Fibroblast of skin of right biceps (primary cell): ENCODE measurements around the gene PIGU.
"Not testable (repeated sequence)": the region's sequence is repeated elsewhere in the genome, so short reads cannot be mapped to it uniquely, and the experiment has no call there.

Experiments used
- DNase-seq: peaks from one replicate; pipeline ENCODE4 v3.0.0-alpha.2; 2013

Gene PIGU

DNA sequence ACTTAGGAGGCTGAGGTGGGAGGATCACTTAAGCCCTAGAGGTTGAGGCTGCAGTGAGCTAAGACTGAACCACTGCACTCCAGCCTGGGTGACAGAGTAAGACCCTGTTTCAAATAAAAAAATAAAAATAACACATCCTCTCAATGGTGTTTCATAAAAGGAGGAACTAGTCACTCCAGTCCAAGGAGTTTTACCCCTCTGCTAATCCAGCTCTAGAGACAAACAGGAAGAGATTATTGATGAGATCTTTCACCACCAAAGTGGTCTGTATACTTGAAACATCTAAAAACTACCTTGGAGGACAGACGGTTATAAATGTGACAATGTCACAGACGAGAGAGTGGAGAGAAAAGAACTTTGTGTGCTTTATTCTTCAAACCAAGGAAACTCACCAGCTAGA lies 58.2 kb downstream of the PIGU start:
- DNase-seq = no peak

DNA sequence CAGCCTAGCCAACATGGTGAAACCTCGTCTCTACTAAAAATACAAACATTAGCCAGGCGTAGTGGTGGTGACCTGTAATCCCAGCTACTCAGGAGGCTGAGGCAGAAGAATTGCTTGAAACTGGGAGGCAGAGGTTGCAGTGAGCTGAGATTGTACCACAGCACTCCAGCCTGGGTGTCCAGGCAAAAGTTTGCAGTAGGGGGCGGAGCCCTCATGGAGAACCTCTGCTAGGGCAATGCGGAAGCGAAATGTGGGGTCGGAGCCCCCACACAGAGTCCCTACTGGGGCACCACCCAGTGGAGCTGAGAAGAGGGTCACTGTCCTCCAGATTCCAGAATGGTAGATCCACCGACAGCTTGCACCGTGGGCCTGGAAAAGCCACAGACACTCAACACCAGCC lies 60.0 kb downstream of the PIGU start:
- not testable (repeated sequence) for DNase-seq

DNA sequence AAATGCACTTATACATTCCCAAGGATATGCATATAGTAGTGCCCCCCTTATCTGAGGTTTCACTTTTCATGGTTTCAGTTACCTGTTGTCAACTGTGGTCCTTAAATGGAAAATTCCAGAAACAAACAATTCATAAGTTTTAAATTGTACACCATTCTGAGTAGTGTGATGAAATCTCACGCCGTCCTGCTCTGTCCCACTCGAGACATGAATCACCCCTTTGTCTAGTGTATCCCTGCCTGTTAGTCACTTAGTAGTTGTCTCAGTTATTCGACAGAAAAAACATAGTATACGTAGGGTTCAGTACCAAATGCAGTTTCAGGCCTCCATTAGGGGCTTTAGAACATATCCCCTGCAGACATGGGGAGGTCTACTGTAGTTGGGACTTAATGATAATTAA lies 61.4 kb downstream of the PIGU start:
- DNase-seq = peak; percentile 18

DNA sequence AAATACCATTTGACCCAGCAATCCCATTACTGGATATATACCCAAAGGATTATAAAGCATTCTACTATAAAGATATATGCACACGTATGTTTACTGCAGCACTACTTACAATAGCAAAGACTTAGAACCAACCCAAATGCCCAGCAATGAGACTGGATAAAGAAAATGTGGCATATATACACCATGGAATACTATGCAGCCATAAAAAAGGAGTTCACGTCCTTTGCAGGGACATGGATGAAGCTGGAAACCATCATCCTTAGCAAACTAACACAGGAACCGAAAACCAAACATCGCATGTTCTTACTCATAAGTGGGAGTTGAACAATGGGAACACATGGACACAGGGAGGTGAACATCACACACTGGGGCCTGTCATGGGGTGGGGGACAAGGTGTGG lies 64.9 kb downstream of the PIGU start:
- DNase-seq = not testable (repeated sequence)

DNA sequence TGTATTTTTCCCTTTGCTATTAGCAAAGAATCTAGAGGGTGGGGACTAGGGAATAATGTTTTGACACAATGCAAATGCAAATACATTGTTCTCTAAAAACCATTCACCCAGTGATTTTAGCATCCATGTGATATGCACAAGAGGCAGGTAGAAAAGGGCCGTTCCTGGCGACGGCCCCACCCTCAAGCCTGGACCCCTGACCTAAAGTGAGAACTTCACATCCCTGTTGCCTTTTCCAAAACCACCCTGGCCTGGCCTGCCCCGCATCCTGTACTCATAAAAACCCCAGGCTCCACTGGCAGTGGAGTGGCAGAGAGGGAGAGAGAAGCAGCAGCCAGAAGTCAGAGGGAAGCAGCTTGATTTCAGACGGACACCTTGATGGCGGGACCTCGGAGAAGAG lies 69.8 kb downstream of the PIGU start:
- DNase-seq = no peak

DNA sequence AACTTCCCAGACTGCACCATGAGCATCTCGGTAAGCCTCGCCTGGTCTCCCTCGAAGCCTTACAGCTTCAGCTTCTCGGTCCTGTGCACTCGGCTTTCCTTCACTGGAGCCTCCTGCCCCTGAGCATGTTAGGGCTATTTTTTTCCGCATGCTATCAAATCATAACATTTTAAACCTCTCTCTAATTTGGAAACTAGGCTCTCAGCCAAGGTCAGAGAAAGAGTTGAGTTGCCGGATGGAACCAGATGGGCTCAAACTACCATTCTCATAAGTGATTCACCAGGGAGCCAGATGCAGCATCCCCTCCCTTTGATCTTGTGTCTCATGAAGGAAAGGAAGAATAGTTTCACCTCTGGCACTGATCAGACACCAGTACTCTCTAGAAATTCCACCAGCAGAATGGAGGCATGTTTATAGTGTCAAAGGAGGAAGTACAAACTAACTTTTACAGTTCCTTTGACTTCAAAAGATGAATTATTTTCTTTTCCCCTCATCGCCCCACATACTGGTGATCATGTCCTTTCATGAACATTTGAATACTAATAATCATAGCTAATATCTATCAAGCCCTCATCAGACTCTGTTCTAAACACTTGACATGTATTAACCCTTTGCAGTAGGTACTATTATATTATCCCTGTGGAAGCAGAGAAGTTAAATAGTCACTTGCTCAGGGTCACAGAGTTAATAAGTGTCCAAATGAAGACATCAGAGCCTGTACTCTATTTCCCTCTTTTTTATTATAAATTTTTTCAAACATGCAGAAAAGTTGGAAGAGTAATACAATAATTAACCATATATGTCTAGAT lies 71.7 kb downstream of the PIGU start:
- peak; percentile 64 for DNase-seq

DNA sequence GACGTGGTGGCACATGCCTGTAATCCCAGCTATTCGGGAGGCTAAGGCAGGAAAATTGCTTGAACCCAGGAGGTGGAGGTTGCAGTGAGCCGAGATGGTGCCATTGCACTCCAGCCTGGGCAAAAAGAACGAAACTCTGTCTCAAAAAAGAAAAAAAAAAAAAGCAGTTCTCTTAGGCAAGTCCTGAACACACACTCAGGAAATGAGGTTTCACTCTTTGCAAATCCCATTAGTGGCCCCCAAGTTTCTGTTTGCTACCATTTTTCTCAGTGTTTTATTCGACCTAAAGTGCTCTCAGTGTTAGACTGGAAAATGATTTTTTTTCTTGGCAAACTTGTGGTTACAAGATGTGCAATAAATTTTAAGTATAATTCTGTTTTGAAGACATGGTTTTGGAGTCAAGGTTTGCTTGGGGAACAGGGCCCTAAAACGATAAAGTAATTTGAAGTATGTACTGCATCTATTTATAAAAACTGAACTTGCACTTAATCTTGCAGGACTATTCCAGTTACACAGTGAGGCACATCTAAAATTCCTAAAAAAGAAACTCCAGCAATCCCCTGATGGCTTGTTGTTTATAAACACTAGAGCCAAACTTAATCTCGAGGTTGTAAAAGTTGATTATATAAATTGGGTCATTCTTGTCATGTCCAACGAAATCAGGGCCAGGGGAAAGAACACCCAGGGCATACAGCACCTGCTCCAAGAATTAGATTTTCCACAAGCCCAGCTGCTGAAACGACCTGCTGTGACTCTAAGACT lies 75.8 kb downstream of the PIGU start:
- DNase-seq = no peak

DNA sequence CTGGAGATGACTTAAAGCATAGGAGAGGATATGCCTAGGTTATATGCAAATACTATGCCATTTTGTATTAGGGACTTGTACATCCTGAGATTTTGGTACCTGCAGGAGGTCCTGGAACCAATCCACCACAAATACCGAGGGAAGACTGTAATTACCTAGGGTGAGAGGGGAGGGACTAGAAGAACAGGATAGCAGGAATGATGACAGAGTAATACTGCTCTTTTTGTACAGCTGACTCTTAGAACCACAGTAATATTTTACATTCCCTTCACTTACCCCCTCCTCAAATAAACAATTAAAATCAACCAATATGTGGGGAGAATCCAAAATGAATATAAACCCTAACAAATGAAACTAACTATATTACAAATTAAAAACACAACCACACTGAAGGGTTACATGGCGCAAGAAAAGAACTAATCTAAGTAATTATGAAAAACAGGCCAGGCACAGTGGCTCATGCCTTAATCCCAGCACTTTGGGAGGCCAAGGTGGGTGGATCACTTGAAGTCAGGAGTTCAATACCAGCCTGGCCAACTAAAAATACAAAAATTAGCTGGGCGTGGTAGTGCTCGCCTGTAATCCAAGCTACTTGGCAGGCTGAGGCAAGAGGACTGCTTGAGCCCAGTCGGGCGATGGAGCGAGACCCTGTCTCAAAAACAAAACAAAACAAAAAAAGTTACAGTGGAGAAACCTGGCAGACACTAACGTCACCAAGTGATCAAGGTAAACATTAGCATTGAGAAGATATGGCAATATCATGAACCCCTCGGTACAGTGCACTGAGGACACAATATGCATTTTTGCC lies 81.3 kb downstream of the PIGU start:
- DNase-seq = no peak

DNA sequence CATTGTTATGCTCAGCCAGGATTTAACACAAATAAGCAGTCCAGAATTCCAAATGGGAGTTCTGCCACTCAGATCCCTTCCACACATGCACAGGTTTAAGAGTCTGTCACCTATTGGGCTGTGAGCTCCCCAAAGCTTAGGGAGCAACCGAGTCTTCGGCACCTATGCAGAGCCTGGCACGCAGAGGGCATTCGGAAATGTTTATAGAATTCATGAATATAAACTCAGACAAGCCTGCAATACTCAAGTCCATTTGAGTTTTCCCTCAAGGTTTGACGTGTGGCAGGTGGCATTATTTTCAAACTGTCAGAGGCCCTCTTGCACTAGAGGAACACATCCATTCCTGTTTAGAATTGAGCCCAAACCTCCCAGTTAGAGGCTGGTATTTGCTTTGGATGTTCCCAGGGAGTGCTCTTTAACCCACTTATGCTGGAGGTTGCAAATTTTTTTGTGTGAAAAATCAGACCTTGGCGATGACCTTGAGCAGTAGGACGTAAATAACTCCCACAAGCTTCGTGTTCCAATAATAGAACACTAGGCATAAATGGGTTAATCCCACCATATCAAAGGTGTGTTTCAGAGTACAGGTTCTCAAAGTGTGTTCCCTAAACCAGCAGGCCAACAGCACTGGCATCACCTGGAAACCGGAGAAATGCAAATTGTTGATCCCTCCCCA lies 90.3 kb downstream of the PIGU start:
- no peak for DNase-seq

DNA sequence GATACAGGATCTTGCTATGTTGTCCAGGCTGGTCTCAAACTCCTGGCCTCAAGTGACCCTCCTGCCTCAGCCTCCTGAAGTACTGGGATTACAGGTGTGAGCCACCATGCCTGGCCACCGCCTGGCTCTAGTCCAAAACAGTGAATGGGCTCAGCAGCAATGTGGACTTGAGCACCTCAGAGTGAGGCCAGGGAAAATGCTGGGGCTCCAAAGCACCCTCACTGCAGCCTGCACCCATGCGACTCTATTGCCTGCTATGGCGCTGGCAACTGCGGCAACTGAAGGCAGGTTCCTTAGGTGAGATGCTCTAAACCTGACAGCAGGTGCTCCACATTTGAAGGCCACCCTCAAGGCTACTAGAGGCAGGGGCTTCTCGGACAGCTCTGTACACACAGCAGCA lies 91.9 kb downstream of the PIGU start:
- no peak for DNase-seq

DNA sequence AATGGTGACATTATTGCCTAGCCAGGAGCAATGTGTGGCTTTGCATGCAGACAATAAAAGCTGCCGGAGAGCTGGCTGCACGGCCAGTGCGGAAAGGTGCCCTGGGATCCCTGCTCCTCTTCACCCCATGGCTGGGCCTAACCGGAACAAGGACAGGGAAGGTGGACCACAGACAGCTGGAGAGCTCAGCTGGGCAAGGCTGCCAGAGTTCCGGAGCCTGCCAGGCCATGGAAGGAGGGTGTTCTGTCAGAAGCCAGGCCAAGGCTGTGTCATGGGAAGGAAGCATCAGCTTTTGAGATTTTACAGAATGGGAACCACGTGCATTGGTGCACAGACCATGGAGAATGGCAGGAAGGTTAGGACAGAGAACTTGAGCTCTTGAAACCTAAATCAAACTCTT lies 93.3 kb downstream of the PIGU start:
- DNase-seq = no peak

DNA sequence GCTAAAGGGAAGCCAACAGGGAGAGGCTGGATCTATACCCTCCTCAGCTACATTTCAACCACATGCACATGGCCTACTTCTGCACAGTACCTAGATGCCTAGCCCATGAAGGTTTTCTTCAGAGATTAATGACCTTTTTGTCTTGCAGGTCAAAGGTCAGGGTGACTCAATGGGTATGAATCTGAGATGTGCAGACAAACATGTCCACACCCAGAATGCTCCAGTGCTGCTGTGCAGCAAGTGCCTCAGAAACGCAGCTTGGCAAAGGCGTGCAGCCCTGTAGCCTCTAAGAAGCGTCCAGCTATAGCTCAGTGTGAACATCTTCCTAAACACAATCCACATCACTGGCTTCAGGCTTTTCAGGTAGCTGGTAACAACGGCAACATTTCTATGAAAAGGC lies 94.0 kb downstream of the PIGU start:
- DNase-seq = no peak

DNA sequence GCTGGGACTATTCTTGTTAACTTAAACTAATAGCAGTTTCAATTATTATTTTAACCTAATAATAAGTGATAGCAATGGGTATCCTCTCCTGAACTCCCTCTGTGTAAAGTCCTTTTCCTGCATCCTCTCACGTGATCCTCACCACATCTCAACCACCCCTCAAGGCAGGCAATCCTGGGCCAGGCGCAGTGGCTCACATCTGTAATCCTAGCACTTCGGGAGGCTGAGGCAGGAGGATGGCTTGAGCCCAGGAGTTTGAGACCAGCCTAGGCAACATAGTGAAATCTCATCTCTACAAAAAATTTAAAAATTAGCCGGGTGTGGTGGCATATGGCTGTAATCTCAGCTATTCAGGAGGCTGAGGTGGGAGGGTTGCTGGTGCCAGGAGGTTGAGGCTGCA lies 94.7 kb downstream of the PIGU start:
- DNase-seq = no peak

DNA sequence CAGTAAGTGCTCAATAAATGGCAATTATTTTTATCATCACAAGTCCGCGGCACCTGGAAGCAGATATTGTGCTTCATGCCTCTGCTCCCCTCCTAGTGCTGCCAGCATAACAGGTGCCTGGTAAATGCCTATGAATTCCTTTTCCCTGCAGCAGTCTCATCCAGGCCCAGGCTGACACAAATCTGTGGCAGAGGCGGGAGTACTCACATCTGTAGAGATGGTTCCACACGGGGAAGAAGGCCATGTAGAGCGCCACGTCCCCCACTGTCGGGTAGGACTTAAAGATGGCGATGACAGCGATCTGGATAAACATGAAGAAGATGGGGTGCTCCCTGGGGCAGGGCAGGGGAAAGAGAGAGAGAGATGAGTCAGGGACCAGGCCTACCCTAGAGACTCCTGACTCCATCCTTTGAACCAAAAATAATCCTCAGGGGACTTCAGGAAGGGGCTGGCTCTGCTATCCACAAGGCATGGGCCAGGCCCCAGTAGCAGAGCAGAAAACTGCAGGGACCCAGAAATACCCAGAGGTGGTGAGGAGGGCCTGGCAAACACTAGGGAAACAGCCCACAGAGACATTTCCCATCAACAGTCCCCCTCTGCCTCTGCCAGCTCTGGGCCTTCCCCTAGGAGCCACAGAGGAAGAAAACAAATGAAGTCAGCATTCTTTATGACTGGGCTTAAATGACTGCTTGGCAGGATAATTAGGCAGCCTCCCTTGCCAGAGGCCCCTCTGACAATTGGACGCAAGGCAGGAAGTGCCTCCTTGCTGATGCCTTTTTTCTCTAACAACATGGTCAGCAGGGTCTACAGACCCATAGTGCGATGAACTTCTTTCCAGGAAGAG lies 95.3 kb downstream of the PIGU start:
- DNase-seq = peak; percentile 62

DNA sequence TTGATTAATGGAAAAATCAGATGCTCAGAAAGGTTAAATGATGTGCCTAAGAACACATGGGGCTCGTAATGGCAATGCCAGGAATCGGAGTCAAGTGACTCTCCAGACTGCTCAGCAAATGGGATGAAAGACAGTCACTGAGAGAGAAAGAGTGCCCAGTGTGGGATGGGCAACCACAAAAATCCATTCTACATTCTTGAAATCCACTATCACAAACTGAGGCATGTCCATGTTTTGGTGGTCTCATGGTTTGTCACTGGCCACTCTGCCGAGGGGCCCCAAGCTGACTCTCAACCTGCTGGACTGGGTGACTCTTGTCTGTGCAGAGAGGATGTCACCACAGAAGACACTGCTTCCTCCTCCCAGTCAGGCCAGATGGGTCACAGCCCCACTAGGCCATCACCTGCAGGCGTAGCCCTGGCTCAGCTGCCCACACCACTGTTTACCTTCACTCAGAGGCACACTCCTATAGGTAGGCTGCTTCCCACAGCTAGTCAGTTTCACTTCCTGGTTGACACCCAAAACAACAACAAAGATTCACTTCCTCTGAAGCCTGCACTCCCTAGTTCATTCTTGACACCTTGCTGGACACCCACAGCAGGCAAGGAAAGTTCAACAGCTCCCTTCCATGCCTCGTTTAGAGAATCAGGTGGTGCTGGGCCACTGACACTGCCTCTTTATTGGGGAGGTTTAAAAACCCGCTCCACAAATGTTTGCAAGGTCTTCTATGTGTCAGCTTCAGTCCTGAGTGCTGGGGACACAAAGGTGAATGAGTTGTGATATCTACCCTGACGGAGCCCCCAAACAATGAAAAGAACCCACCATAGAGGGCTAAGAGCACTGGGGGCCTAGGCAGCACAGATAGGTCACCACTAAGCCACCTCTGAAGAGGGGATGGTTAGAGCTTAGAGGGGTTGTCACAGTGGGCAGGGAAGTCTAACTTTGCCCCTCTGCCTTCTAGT lies 96.6 kb downstream of the PIGU start:
- no peak for DNase-seq

DNA sequence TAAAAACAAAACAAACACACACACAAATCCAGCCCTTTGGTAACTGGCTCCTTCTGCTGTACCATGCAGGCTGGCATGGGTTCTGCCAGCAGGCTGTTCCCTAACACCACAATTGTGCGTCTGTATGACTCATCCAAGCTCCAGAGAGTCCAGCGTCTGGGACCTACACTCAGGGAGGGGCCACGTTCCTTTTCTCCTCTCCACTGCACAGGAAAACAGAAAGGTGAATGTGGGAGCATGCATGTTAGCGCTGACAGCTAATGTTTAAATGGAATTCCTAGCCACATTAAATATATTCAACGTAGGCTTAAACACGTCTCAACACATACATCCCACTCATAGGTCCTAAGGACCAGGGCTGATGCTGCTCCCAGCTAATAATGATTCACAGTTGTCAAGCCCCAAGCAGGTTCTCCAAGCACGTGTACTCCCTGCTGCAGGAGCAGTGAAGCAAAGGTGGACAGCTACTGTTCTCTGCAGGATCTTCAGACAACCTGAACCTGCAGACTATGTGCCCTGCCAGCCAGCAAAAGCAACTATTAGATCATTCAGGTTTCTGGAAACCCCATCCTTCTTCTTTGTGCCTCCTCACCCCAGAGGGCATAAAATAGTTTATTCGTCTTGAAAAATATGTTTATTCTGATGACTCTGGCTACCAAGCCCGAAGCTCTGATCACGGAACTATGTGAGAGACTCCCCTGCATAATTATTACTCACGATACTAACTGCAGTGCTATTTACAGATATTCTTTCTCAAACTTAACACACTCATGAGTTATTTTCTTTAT lies 97.5 kb downstream of the PIGU start:
- peak; percentile 67 for DNase-seq

DNA sequence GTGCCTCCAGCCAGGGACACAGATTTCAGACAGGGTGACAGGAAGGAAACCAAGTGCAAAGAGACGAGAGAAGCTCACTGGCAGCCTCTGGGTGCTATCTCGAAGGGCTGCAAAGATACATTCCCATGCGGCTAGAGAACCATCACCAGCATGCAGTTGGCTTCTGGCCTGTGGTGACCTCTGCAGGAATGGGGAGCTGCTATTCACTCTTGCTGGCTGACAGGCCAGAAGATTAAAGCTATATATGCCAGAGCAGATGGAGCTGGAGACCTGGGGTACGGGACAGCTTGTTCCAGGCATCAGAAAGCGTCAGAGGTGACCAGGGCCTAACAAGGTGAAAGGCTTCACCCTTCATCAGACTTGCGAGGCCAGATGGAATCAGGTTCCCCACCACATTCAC lies 98.4 kb downstream of the PIGU start:
- no peak for DNase-seq

DNA sequence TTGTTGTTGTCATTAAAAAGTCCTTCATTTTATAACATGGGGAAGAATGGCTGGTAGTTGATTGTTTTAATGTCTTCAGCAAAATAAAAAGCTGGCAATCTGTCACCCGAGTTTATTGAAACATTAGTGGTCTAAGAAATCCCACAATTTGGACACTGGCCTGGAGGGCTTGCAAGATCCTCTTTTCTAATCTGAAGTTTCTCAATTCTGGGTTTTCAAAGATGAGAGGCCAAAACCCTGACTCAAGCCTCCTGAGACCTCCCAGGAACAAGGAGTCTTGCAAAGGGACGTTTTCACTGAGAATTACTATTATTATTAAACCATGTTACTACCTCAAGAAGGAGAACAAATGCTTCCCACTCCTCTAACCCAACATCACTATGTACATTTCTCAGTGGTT lies 98.9 kb downstream of the PIGU start:
- DNase-seq = no peak

DNA sequence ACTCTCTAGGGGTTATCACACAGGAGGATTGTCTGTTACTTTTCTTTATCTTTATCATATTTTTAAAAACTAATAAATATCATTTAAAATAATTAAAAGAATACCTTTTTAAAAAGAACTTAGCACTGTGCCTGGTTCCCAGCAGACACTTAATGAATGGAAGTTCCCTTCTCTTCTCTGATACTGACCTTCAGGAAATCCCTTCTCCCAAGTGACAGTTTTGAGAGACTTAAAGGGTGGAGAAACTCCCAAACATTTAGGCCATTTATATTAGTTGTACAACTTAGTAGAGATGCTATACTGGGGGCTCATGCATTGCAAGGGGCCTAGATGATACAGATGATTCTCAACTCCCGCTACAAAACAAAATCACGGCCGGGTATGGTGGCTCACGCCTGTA lies 99.8 kb downstream of the PIGU start:
- DNase-seq = no peak

DNA sequence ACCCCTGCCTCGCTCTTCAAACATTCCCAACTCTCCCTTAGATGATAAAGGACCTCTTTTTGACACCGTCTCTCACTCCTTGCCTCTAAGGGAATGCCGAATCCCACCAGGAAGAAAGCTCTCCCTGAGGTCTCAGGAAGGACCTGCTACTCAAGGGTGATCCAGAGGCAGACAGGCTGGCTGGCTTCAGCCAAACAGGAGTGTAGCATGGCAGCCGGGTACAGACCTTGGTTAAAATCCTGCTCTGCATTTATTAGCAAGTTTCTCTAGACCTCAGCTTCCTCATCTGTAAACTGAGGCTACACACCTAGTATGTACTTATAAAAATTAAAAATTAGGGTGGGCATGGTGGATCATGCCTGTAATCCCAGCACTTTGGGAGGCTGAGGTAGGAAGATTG lies 101.1 kb downstream of the PIGU start:
- no peak for DNase-seq
